KOPT-K1 (cell line): ENCODE measurements around the gene ABLIM3.
"Not testable (repeated sequence)": the region's sequence is repeated elsewhere in the genome, so short reads cannot be mapped to it uniquely, and the experiment has no call there.

Source experiments
- H3K27ac ChIP-seq: fragments of 200-600 bp; sonication (generic); 2 replicates; pipeline ENCODE4 v1.5.1; 2016; ENCODE audit warnings: antibody characterized with exemption, mild to moderate bottlenecking, low read depth, low read length; ENCODE audit not compliant: poor library complexity, severe bottlenecking
- H3K36me3 ChIP-seq: fragments of 200-600 bp; sonication (generic); 2 replicates; pipeline ENCODE4 v1.5.1; 2017; ENCODE audit warnings: antibody characterized with exemption, mild to moderate bottlenecking, low read length, moderate library complexity; ENCODE audit not compliant: insufficient read depth
- H3K9me3 ChIP-seq: fragments of 200-600 bp; sonication (generic); 2 replicates; pipeline ENCODE4 v1.5.1; 2017; ENCODE audit warnings: antibody characterized with exemption, low read length, mild to moderate bottlenecking; ENCODE audit not compliant: insufficient read depth, poor library complexity, severe bottlenecking

Gene ABLIM3

DNA sequence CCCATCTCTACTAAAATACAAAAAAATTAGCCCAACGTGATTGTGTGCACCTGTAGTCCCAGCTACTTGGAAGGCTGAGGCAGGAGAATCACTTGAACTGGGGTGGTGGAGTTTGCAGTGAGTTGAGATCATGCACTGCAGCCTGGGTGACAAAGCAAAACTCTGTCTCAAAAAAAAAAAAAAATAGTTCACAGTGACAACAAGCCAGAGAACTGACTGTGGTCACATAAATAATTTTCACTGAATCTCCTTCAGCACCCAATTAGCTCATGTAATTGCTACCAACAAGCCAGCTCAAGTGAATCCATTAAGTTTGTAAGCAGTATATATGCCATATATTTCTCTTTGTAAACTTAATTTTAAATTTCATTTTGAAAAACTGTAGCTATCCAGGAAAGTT lies 115.8 kb downstream of the ABLIM3 start:
- no peaks in the 10 kb centered on the region for H3K9me3 ChIP-seq
- no peak overlapping the region for H3K27ac ChIP-seq
- no peaks in the 10 kb centered on the region for H3K36me3 ChIP-seq

DNA sequence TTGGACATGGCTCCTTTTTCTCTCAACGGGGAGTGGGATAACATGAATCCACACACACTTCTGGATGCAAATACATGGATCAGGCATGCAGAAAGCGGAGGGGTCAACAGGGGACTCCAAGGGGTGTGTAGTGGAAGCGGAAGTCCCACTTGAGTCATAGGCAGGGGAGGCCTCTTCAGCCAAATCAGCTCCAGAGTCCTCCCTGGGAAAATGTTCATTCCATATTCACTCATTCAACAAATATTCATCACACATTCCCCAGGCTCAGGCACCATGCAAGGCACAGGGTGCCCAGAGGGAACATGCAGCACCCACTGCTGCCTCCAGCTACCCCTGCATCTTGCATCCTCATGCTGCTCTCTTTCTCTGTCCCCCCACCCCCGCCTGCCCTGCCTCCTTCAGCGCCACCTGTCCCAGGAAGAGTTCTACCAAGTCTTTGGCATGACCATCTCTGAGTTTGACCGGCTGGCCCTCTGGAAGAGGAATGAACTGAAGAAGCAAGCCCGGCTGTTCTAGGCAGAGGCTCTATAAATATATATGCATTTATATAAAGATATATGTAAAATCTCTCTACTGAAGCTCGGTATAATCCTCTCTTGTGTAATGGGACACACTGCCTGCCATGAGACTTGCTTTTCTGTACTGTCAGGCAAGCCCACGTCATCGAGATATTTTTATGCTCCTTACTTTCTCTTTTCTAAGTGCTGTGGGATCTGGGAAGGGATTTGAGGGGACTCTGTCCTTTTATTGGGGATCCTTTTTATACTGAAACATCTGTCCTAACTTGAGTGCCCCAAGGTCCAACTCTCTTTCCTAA lies 116.8 kb downstream of the ABLIM3 start:
- Histone ChIP-seq H3K36me3 (no peaks in the 10 kb centered on the region), H3K9me3 (no peaks in the 10 kb centered on the region), H3K27ac (no peak overlapping the region)

DNA sequence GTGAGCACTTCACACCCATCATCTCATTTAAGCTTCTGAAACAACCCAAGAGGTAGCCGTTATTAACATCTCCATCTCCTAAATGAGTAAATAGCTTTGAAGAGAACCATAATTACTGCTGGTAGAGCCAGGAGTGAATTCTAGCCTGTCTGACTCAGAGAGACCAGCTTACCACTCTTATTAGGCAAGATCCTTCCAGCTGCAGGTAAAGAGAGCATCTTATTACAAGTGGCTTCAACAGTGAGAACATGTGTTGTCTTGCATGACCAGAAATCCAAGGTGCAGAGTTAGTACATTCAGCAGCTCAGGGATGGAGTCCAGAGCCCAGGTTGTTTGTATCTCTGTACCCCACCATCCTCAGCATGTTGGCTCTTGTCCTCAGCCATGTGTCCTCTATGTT lies 119.5 kb downstream of the ABLIM3 start:
- Histone ChIP-seq H3K27ac (no peak overlapping the region), H3K36me3 (no peaks in the 10 kb centered on the region), H3K9me3 (no peaks in the 10 kb centered on the region)

DNA sequence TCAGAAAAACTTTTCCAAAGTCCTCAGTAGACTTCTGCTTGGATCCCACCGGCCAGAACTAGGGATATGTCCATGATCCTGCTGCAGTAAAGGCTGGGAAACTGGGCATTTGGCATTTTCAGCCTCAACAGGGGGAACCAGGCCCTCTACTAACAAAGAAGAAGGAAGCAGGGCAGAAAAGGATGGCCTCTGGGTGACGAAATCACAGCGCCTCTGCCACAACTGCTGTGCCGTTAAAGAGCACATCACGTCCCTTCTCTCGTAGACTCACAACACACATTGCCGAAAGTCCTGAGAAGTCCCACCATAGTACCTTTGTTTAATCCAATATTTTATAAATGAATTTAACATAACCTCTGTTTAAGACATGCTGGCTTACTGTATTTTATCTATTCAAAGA lies 120.0 kb downstream of the ABLIM3 start:
- no peaks in the 10 kb centered on the region for H3K9me3 ChIP-seq
- no peak overlapping the region for H3K27ac ChIP-seq
- no peaks in the 10 kb centered on the region for H3K36me3 ChIP-seq

DNA sequence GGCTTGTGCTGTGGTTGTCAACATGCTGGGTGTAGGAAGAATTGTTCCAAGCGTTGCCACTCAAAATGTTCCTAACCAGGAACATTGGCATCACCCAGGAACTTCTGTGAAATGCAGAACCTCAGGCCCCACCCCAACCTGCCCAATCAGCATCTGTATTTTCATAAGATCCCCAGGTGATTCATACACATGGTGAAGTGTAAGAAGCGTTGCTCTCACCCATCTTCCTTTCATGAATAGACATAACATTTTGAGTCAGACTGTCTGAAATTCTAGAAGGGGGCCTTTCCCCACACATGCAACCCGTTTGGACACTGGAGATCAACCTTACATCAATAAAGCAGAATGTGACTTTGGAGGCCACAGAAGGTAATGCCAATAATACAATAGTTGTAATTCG lies 121.0 kb downstream of the ABLIM3 start:
- Histone ChIP-seq H3K36me3 (no peaks in the 10 kb centered on the region), H3K9me3 (no peaks in the 10 kb centered on the region), H3K27ac (no peak overlapping the region)

DNA sequence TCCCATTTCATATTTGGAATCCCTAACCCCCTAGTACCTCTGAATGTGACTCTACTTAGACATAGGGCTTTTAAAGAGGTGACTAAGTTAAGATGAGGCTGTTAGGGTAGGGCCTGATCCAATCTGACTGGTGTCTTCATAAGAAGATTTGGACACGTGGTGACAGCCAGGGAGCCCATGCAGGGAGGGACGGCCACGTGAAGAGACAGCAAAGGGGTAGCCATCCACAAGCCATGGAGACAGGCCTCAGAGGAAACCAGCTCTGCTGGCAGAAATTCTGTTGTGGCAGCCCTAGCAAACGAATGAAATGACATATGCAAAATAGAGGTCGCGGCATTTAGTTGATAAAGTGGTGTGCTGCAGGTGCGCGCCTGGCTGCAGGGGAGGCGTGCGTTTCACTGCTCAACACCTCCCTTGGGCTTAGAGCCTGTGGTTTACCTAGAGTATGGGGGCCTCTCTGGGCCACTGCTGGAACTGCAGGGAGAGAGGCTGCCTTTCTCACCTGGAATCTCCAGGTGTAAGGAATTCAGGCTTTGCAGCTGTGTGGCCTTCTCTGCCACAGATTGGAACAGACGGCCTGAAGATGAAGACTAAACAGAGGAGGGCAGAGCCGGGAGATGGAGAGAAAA lies 123.3 kb downstream of the ABLIM3 start:
- Histone ChIP-seq H3K9me3 (peaks cover 16% of the 10 kb centered on the region), H3K27ac (no peak overlapping the region), H3K36me3 (no peaks in the 10 kb centered on the region)

DNA sequence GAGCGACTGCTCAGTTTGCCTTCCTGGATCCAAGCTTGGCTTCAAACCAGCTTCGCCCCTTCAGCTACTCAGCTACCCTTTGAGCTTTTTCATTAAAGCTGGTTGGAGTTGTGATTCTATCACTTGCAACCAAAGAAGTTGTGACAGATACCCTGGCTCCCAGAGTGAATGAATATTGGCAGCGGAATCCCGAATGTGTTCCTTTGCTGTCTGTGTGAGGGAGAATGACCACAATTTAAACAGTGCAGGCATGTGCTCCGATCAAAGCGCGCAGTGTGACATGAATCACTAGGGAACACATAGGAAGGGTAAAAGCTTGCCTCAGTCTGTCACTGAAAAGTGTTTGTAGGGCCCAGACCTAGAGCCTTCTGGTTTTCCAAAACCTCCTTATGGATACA lies 123.8 kb downstream of the ABLIM3 start:
- Histone ChIP-seq H3K27ac (no peak overlapping the region), H3K36me3 (no peaks in the 10 kb centered on the region), H3K9me3 (peaks cover 16% of the 10 kb centered on the region)

DNA sequence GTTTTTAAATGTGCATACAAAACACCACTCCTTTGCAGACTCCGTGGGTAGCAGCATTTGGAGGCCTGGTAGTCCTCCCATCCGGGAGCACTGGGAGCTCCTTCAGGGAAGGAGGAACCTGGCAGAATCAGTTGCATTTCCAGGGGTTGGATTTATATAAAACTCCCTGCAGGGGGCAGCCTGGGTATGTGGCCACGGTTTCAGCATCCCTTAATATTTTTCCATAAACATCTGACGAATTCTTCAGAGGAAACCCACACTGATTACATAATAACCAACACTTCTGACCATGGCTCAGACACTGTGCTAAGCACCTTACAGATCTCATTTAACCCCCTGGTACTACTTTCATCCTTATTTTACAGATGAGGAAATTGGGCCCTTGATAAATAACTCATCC lies 124.3 kb downstream of the ABLIM3 start:
- Histone ChIP-seq H3K27ac (no peak overlapping the region), H3K9me3 (peaks cover 16% of the 10 kb centered on the region), H3K36me3 (no peaks in the 10 kb centered on the region)

DNA sequence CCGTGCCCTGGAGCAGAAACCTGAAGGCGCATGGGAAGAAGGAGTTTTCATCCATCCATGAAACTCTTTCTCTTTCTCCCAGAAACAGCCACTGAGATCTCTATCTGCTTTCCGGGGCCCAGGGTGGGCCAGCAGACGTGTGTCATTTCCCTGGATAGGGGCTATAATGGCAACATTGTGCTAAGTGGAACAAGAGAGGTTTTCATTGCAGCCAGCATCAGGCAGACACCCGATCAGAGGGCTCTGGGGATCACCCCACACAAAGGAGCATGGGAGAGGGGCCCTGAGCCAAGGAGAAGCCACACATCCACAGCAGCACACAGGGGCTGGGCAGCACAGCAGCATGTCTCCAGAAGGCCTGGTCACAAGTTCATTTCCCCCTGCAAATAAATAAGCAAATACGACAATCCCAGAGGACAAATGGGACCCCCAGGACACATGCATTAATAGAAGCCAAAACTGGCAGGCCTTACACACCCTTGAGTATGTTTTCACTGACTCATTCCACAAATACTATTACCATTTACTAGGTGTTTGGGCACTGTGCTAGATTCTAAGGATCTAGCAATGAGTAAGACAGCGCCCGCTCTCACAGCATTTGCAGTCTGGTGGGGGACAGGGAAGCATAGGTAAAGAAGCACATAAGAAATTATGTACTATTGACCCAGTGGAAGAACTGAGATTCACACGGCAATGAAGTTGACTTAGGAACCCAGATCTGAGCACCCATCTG lies 126.1 kb downstream of the ABLIM3 start:
- H3K36me3 ChIP-seq = no peaks in the 10 kb centered on the region
- no peak overlapping the region for H3K27ac ChIP-seq
- H3K9me3 ChIP-seq = peaks cover 16% of the 10 kb centered on the region

DNA sequence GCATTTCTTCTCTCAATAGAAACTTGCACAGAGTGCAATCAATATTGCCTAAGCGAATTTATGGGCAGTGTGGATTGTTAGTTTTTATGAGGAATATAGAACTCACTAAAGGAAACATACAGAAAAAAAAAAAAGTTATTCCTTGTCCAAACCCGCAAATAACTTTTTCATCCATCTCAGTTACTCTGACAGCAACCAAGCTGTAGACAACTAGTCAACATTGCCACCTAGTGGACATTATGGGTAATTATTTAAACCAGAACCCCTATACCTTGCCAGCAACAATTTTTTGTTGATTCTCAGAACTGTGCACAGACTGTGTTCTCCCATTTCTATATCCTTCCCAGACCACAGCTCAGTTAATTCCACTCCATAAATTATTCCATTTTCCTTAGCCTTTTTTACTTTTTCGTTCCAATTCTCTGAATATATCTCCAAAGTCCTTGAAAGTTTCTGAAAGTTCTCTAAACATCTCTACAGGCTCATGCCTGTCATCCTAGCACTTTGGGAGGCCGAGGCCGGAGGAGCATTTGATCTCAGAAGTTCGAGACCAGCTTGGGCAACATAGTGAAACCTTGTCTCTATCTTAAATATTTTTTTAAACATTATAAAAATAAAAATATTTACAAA lies 127.8 kb downstream of the ABLIM3 start:
- no peak overlapping the region for H3K27ac ChIP-seq
- H3K9me3 ChIP-seq = peaks cover 16% of the 10 kb centered on the region
- H3K36me3 ChIP-seq = no peaks in the 10 kb centered on the region

DNA sequence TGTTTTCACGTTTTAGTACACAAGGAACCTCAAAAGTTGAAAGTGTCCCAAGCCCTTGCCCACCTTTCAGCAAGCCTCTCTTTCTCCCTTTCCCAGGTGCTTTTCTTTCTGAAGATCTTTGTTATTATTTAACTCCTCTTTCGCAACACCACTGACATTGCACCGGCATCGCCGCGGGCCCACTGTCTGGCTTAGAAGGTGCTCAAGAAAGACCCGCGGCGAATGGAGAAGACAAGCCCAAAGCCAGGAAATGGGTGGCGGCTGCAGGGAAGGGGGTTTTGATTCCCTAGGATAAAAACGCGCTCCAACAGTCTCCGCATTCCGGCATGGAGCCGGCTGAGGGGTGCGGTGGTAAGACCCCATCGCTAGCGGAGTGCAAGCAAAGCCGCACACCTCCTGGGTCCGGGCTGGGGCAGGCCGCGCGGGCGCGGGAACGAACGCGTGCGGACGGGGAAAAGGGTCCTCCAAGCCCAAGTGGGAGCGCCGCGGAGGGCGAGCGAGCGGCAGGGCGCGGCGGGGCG lies 130.0 kb downstream of the ABLIM3 start:
- no peaks in the 10 kb centered on the region for H3K36me3 ChIP-seq
- no peak overlapping the region for H3K27ac ChIP-seq
- H3K9me3 ChIP-seq = peaks cover 16% of the 10 kb centered on the region

DNA sequence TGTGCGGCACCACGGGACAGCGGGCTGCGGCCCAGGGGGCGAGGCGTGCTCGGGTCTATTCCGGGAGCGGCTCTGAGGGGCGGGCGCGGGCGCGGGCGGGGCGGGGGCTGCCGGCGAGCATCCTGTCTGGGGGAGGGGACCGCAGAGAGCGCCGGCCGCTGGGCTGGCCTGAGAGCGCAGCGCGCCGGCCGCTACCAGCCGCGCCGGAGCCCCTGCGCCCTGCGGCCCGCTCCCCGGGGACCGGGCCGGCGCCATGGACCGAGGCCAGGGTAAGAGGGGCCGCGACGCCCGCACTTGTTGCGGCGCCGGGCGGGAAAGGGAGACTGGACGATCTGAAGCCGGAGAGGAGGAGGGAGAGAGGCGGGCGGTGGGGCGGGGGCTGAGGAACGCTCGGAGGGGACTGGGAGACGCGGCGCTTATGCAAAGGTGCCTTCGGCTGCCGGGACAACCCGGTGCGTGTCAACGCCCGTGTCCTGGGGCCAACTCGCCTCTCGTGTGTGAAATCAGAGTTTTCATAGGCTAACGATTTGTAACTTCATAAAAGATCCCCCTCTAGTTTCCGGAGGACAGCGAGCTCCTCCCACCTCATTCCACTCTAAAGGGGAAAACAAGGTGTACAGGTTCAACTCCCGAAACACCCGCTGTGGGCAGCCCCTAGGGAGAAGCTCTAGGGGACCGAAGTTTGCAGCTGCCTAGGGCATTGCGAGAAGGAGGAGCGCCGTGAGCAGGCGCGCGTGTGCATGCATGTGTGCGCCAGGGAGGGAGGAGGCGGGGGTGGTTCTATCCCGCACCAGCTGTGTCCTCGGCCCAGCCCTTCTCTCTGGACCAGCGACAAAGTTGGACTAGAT lies 130.6 kb downstream of the ABLIM3 start, which contains the start of gene AFAP1L1:
Gene AFAP1L1 (plus strand): TSS at position 144 of the 848 bp plus-strand sequence. CDS start 110 bp downstream, at position 254.
- Histone ChIP-seq H3K9me3 (peaks cover 16% of the 10 kb centered on the region), H3K36me3 (no peaks in the 10 kb centered on the region), H3K27ac (no peak within 1 kb of the TSS)

DNA sequence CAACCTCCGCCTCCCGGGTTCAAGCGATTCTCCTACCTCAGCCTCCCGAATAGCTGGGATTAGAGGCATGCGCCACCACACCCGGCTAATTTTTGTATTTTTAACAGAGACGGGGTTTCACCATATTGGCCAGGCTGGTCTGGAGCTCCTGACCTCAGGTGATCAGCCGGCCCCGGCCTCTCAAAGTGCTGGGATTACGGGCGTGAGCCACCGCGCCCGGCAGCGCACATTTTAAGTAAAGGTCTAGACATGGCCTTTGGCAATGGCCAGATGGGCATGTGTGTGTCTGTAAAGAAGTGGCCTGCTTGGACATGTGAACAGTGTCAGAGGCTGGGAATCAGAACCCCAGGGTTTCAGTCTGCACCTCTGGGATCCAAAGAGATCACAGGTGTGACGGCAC lies 131.5 kb downstream of the ABLIM3 start:
- H3K27ac ChIP-seq, H3K36me3 ChIP-seq: not testable (repeated sequence)
- H3K9me3 ChIP-seq = peaks cover 14% of the 10 kb centered on the region

DNA sequence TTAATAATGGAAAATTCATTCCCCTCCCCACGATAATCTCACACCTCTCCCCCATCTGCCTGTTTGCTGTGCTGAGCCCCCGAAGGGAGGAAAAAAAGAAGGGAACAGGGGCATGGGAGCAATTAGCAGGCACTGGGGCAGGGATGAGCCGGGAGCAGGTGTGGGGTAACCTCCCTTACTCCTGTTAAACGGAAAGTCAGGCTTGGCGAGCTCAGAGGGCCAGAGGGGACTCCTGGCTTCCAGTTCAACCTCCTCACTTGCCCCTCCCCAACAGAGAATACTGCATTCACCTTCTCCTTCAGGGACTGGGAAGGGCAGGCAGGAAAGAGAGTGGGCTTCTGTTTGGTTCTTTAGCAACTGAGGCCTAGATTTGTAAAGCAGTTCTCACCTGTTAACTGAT lies 131.9 kb downstream of the ABLIM3 start:
- Histone ChIP-seq H3K9me3 (peaks cover 10% of the 10 kb centered on the region), H3K27ac (no peak overlapping the region), H3K36me3 (no peaks in the 10 kb centered on the region)
